ENCODE data around the gene XRCC1. TPM values are rescaled to one million over a fixed set of nuclear protein-coding genes. Genes with fewer than 3 reads are reported as not detected.
"Not testable (repeated sequence)": the region's sequence is repeated elsewhere in the genome, so short reads cannot be mapped to it uniquely, and the experiment has no call there.

XRCC1 gene
- total and polyA plus RNA-seq, 5 donors from 2014 or later: 19.8 to 35.4 (median 24.7) TPM

DNA sequence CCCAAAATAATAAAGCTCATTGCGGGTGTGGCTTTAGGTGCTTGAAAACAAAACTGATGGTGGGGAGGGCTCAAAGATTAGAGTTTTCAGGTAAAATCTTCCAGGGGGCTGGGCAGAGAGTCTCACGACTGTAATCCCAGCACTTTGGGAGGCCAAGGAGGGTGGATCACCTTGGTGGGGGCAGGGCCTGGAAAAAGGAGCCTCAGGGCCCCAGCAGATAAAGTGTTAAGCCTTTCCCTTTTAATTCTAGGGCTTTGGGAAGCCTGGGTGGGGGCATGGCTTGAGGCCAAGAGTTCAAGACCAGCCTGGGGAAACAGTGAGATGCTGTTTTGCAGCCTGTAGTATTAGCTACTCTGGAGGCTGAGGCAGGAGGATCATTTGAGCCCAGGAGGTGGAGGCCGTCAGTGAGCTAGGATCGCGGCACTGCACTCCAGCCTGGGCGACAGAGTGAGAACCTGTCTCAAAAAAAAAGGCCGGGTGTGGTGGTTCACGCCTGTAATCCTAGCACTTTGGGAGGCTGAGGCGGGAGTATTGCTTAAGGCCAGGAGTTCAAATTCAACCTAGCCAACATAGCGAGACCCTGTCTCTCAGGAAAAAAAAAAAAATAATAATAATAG, 18.9 kb upstream of the XRCC1 start:
- no peaks in the 10 kb centered on the region for H3K9me3 ChIP-seq (ENCODE audit: control insufficient read depth in 2 of 2, low read length in 2 of 2)
- peak overlapping the region; percentile 37 for H3K4me3 ChIP-seq (ENCODE audit: low read depth, low read length)
- Mint-ChIP-seq H3K27me3 (peaks cover 6% of the 10 kb centered on the region), H3K4me3 (peak overlapping the region in 3 of 4 donors; percentile 80 to 97 (median 95)), H3K36me3 (peaks cover 23% of the 10 kb centered on the region), H3K9me3 (peaks cover 0 to 1% (median 0%) of the 10 kb centered on the region in 7 donors), H3K27ac (peak overlapping the region; percentile 56 to 99 (median 81)), H3K4me1 (peaks cover 7 to 67% (median 37%) of the 10 kb centered on the region in 4 donors)
- peak overlapping the region; percentile 98 for H3K27ac ChIP-seq (ENCODE audit: insufficient read depth, low read length, poor library complexity, severe bottlenecking)
- ATAC-seq (ENCODE audit: low read depth in 2 of 2) (no peak), DNase-seq (no peak)
- no peaks in the 10 kb centered on the region for H3K27me3 ChIP-seq (ENCODE audit: control insufficient read depth, insufficient read depth, low read length)
- peaks cover 43% of the 10 kb centered on the region for H3K4me1 ChIP-seq (ENCODE audit: control insufficient read depth, insufficient read depth, low read length, poor library complexity, severe bottlenecking)
- H3K36me3 ChIP-seq (ENCODE audit: control insufficient read depth, insufficient read depth, low read length): peaks cover 12% of the 10 kb centered on the region

GRCh38 chr19:43592800-43593350, 17.5 kb upstream of the XRCC1 start:
- DNase-seq (no peak), ATAC-seq (ENCODE audit: low read depth in 2 of 2) (no peak)
- H3K36me3 Mint-ChIP-seq: peaks cover 21% of the 10 kb centered on the region
- Histone ChIP-seq H3K4me3 (ENCODE audit: low read depth, low read length) (no peak overlapping the region), H3K27ac (ENCODE audit: insufficient read depth, low read length, poor library complexity, severe bottlenecking) (no peak overlapping the region), H3K36me3 (ENCODE audit: control insufficient read depth, insufficient read depth, low read length) (peaks cover 8% of the 10 kb centered on the region), H3K4me1 (ENCODE audit: control insufficient read depth, insufficient read depth, low read length, poor library complexity, severe bottlenecking) (peaks cover 41% of the 10 kb centered on the region), H3K27me3 (ENCODE audit: control insufficient read depth, insufficient read depth, low read length) (no peaks in the 10 kb centered on the region), H3K9me3 (ENCODE audit: control insufficient read depth in 2 of 2, low read length in 2 of 2) (no peaks in the 10 kb centered on the region)
- H3K4me3 Mint-ChIP-seq: peak overlapping the region in 1 of 4 donors; percentile 86
- peaks cover 0 to 1% (median 0%) of the 10 kb centered on the region in 7 donors for H3K9me3 Mint-ChIP-seq
- H3K27me3 Mint-ChIP-seq: peaks cover 6% of the 10 kb centered on the region
- H3K27ac Mint-ChIP-seq: peak overlapping the region in 1 of 3 donors; percentile 21
- peaks cover 6 to 56% (median 28%) of the 10 kb centered on the region in 4 donors for H3K4me1 Mint-ChIP-seq

GRCh38 chr19:43591904-43592772, 16.8 kb upstream of the XRCC1 start:
- DNase-seq: no peak
- Mint-ChIP-seq H3K27me3 (peaks cover 6% of the 10 kb centered on the region), H3K36me3 (peaks cover 17% of the 10 kb centered on the region), H3K4me3 (no peak overlapping the region), H3K9me3 (peaks cover 0 to 1% (median 0%) of the 10 kb centered on the region in 7 donors), H3K27ac (no peak overlapping the region), H3K4me1 (peaks cover 0 to 48% (median 21%) of the 10 kb centered on the region in 4 donors)
- no peak for ATAC-seq (ENCODE audit: low read depth in 2 of 2)
- Histone ChIP-seq H3K9me3 (ENCODE audit: control insufficient read depth in 2 of 2, low read length in 2 of 2) (no peaks in the 10 kb centered on the region), H3K4me3 (ENCODE audit: low read depth, low read length) (no peak overlapping the region), H3K36me3 (ENCODE audit: control insufficient read depth, insufficient read depth, low read length) (peaks cover 8% of the 10 kb centered on the region), H3K27me3 (ENCODE audit: control insufficient read depth, insufficient read depth, low read length) (no peaks in the 10 kb centered on the region), H3K27ac (ENCODE audit: insufficient read depth, low read length, poor library complexity, severe bottlenecking) (no peak overlapping the region), H3K4me1 (ENCODE audit: control insufficient read depth, insufficient read depth, low read length, poor library complexity, severe bottlenecking) (peaks cover 34% of the 10 kb centered on the region)

GRCh38 chr19:43589678-43590077, 14.4 kb upstream of the XRCC1 start:
- Histone ChIP-seq H3K4me3 (ENCODE audit: low read depth, low read length) (no peak overlapping the region), H3K4me1 (ENCODE audit: control insufficient read depth, insufficient read depth, low read length, poor library complexity, severe bottlenecking) (peaks cover 12% of the 10 kb centered on the region), H3K27me3 (ENCODE audit: control insufficient read depth, insufficient read depth, low read length) (no peaks in the 10 kb centered on the region), H3K27ac (ENCODE audit: insufficient read depth, low read length, poor library complexity, severe bottlenecking) (no peak overlapping the region), H3K9me3 (ENCODE audit: control insufficient read depth in 2 of 2, low read length in 2 of 2) (no peaks in the 10 kb centered on the region), H3K36me3 (ENCODE audit: control insufficient read depth, insufficient read depth, low read length) (peaks cover 8% of the 10 kb centered on the region)
- DNase-seq: peak in 1 of 3 donors; percentile 34
- Mint-ChIP-seq H3K4me3 (no peak overlapping the region), H3K4me1 (peaks cover 0 to 29% (median 12%) of the 10 kb centered on the region in 4 donors), H3K36me3 (peaks cover 20% of the 10 kb centered on the region), H3K9me3 (peaks cover 0 to 1% (median 0%) of the 10 kb centered on the region in 7 donors), H3K27ac (peak overlapping the region; percentile 41 to 84 (median 69)), H3K27me3 (no peaks in the 10 kb centered on the region)
- no peak for ATAC-seq (ENCODE audit: low read depth in 2 of 2)

GRCh38 chr19:43589277-43589676, 13.9 kb upstream of the XRCC1 start:
- no peaks in the 10 kb centered on the region for H3K27me3 Mint-ChIP-seq
- no peaks in the 10 kb centered on the region for H3K9me3 ChIP-seq (ENCODE audit: control insufficient read depth in 2 of 2, low read length in 2 of 2)
- no peak overlapping the region for H3K4me3 Mint-ChIP-seq
- H3K4me1 Mint-ChIP-seq: peaks cover 0 to 30% (median 13%) of the 10 kb centered on the region in 4 donors
- no peak overlapping the region for H3K27ac ChIP-seq (ENCODE audit: insufficient read depth, low read length, poor library complexity, severe bottlenecking)
- H3K27me3 ChIP-seq (ENCODE audit: control insufficient read depth, insufficient read depth, low read length): no peaks in the 10 kb centered on the region
- peaks cover 8% of the 10 kb centered on the region for H3K36me3 ChIP-seq (ENCODE audit: control insufficient read depth, insufficient read depth, low read length)
- peaks cover 20% of the 10 kb centered on the region for H3K36me3 Mint-ChIP-seq
- peaks cover 0 to 1% (median 0%) of the 10 kb centered on the region in 7 donors for H3K9me3 Mint-ChIP-seq
- H3K27ac Mint-ChIP-seq: peak overlapping the region; percentile 20 to 84 (median 69)
- peaks cover 8% of the 10 kb centered on the region for H3K4me1 ChIP-seq (ENCODE audit: control insufficient read depth, insufficient read depth, low read length, poor library complexity, severe bottlenecking)
- ATAC-seq (ENCODE audit: low read depth in 2 of 2): no peak
- no peak for DNase-seq
- no peak overlapping the region for H3K4me3 ChIP-seq (ENCODE audit: low read depth, low read length)

DNA sequence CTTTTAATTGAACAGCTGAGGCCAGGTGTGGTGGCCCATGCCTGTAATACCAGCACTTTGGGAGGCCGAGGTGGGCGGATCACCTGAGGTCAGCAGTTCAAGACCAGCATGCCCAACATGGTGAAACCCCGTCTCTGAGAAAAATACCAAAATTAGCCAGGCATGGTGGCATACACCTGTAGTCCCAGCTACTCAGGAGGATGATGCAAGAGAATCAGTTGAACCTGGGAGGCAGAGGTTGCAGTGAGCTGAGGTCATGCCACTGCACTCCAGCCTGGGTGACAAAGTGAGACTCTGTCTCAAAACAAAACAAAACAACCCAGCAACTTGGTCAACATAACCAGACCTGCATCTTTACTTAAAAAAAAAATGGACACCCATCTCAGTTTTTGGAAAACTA, 11.7 kb upstream of the XRCC1 start:
- not testable (repeated sequence) for H3K4me3 Mint-ChIP-seq; H3K4me1 ChIP-seq (ENCODE audit: control insufficient read depth, insufficient read depth, low read length, poor library complexity, severe bottlenecking); H3K27me3 ChIP-seq (ENCODE audit: control insufficient read depth, insufficient read depth, low read length); H3K36me3 ChIP-seq (ENCODE audit: control insufficient read depth, insufficient read depth, low read length); H3K27ac Mint-ChIP-seq; DNase-seq; ATAC-seq (ENCODE audit: low read depth in 2 of 2); H3K27ac ChIP-seq (ENCODE audit: insufficient read depth, low read length, poor library complexity, severe bottlenecking); H3K9me3 Mint-ChIP-seq; H3K27me3 Mint-ChIP-seq; H3K4me3 ChIP-seq (ENCODE audit: low read depth, low read length); H3K9me3 ChIP-seq (ENCODE audit: control insufficient read depth in 2 of 2, low read length in 2 of 2)
- H3K36me3 Mint-ChIP-seq: peaks cover 12% of the 10 kb centered on the region
- peaks cover 0 to 21% (median 8%) of the 10 kb centered on the region in 4 donors for H3K4me1 Mint-ChIP-seq

DNA sequence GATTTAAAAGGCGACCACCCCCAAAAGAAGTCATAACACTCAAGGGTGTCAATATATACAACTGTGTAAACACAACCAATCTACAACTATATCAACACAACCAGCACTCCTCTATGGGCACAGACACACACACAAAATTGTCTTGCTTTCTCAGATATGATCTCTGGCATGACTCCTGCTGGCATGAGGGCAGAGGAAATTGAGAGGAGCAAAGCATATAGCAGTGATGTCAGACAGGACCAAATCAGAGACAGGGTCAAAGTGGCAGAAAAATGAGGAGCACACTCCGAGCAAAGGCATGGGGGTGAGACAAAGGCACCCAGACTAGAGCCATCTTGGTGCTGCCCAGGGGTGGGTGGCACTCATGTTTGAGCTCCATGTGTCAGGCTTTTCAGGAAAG, 11.0 kb upstream of the XRCC1 start:
- Mint-ChIP-seq H3K4me3 (no peak overlapping the region), H3K4me1 (peaks cover 0 to 21% (median 8%) of the 10 kb centered on the region in 4 donors), H3K27me3 (no peaks in the 10 kb centered on the region), H3K9me3 (no peaks in the 10 kb centered on the region), H3K27ac (peak overlapping the region in 2 of 3 donors; percentile 9 to 18), H3K36me3 (peaks cover 12% of the 10 kb centered on the region)
- Histone ChIP-seq H3K9me3 (ENCODE audit: control insufficient read depth in 2 of 2, low read length in 2 of 2) (no peaks in the 10 kb centered on the region), H3K4me3 (ENCODE audit: low read depth, low read length) (no peak overlapping the region), H3K27ac (ENCODE audit: insufficient read depth, low read length, poor library complexity, severe bottlenecking) (no peak overlapping the region), H3K4me1 (ENCODE audit: control insufficient read depth, insufficient read depth, low read length, poor library complexity, severe bottlenecking) (no peaks in the 10 kb centered on the region), H3K36me3 (ENCODE audit: control insufficient read depth, insufficient read depth, low read length) (no peaks in the 10 kb centered on the region), H3K27me3 (ENCODE audit: control insufficient read depth, insufficient read depth, low read length) (no peaks in the 10 kb centered on the region)
- no peak for DNase-seq
- no peak for ATAC-seq (ENCODE audit: low read depth in 2 of 2)
